Brain microvascular endothelial cell (primary cell): Measurements from ENCODE around the gene PDZRN3.
"Not testable (repeated sequence)": the region's sequence is repeated elsewhere in the genome, so short reads cannot be mapped to it uniquely, and the experiment has no call there.

Experiments used
- DNase-seq: peaks from one replicate; pipeline ENCODE4 v3.0.0-alpha.2; 2020
- H3K27ac ChIP-seq: fragments of 250-450 bp; sonication (Bioruptor Pico); 2 replicates; pipeline ENCODE4 v1.5.1; 2020; ENCODE audit warnings: mild to moderate bottlenecking, moderate library complexity
- H3K27me3 ChIP-seq: fragments of 250-450 bp; sonication (Bioruptor Pico); replicated peaks from 2 replicates; pipeline ENCODE4 v1.5.1; 2020; ENCODE audit warnings: mild to moderate bottlenecking
- H3K36me3 ChIP-seq: fragments of 250-450 bp; sonication (Bioruptor Pico); replicated peaks from 2 replicates; pipeline ENCODE4 v1.5.1; 2020; ENCODE audit warnings: mild to moderate bottlenecking
- H3K4me3 ChIP-seq: 2 replicates; pipeline ENCODE4 v1.5.1; 2011; ENCODE audit warnings: low read depth, mild to moderate bottlenecking, control low read depth, low read length, moderate library complexity
- CTCF ChIP-seq: IDR thresholded peaks from 2 replicates; pipeline ENCODE4 v1.5.1; 2011; ENCODE audit warnings: low read depth, mild to moderate bottlenecking, moderate library complexity, low read length, control low read depth, inconsistent platforms; ENCODE audit errors: missing control alignments
- in situ Hi-C: cut with HindIII; loops from 2 replicates; pipeline ENCODE4 v1.10.0; 2017; ENCODE audit warnings: low sequenced_read_pairs, low pct_ligation_motif_present

Gene PDZRN3

DNA sequence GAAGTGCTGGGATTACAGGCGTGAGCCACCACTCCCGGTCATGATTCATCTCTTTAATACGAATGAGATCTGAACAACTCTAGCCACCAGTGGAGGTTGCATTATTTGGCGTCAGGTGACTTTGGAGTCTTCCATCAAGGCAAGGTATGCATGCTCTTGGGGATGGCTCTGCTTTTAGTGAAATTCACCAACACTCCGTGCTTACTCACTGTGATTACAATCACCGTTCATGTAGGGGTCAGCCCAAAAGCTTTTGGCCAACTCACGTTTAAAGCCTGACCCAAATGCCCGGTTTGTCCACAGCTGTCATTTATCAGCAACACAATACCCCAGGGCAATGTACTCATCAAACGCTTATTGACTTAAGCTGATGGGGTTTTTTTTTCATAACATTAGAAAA, 155.4 kb downstream of the PDZRN3 start:
- no peaks in the 10 kb centered on the region for H3K27me3 ChIP-seq
- TF ChIP-seq CTCF, result no peak
- no peak overlapping the region for H3K4me3 ChIP-seq
- no peak for DNase-seq
- in situ Hi-C loops, result no loop called here
- H3K27ac ChIP-seq, result no peak overlapping the region
- no peaks in the 10 kb centered on the region for H3K36me3 ChIP-seq

DNA sequence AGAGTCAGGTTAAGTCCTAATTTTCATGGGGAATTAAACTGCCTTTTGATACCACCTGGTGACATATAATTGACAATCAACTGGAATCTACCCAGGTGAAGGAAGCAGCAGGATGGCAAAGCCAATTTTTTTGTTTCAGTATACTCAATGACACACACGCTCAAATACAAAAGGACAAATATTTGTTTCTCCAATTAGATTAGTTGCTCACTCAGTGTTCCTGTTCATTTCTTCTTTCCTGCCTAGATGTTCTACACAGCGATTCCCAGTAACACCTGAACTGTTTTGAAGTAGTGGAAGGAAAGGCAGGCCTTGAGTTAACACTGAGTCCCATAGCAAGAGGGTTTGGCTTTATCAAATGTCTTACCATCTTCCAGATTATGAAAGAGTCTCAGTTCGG, 157.5 kb downstream of the PDZRN3 start:
- no peaks in the 10 kb centered on the region for H3K36me3 ChIP-seq
- no peak for TF ChIP-seq CTCF
- H3K27me3 ChIP-seq, result no peaks in the 10 kb centered on the region
- in situ Hi-C loops, result no loop called here
- H3K4me3 ChIP-seq, result no peak overlapping the region
- no peak for DNase-seq
- H3K27ac ChIP-seq, result no peak overlapping the region

- in situ Hi-C loops, result no loop called here
- no peaks in the 10 kb centered on the region for H3K27me3 ChIP-seq
- no peak overlapping the region for H3K27ac ChIP-seq
Measured at GRCh38 chr3:73465926-73466325, 158.8 kb downstream of the PDZRN3 start.

DNA sequence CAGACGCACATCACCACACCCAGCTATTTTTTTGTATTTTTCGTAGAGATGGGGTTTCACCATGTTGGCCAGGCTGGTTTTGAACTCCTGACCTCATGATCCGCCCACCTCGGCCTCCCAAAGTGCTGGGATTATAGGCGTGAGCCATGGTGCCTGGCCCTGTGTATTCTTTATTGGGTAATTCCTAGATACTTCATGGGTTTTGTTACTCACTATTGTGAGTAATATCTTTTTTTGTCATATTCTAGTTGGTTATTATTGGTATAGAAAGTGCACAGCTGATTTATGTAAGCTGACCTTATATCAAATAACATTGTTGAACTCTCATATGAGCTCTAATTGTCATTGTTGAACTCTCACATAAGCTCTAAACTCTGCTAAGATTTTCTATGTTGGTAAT, 160.6 kb downstream of the PDZRN3 start:
- H3K27me3 ChIP-seq, in situ Hi-C loops, H3K36me3 ChIP-seq, H3K4me3 ChIP-seq, H3K27ac ChIP-seq, DNase-seq: not testable (repeated sequence)

More at GRCh38 chr3:73465926-73466325, 158.8 kb downstream of the PDZRN3 start:
- Histone ChIP-seq H3K36me3 (no peaks in the 10 kb centered on the region), H3K4me3 (no peak overlapping the region)
- no peak for DNase-seq
- TF ChIP-seq CTCF, result no peak

DNA sequence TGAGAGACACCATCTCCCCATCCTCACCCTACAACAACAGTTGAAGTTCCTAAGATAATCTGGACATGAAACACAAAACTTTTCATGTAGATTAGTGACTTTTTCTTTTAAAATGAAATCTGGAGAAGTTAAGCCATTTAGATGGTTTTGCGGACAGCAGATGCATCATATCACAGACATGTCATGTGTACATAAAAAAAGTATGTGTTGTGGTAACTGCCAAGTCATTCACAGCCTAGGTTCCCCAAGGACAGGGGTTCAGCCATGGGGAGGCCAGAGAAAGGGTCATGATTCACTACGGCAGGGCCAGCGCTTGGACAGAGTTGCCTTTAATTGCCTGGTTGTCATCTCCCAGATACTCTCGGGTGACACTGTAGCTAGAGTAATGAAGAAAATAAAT, 163.2 kb downstream of the PDZRN3 start:
- Histone ChIP-seq H3K36me3 (no peaks in the 10 kb centered on the region), H3K27ac (no peak overlapping the region), H3K4me3 (no peak overlapping the region), H3K27me3 (no peaks in the 10 kb centered on the region)
- peak; percentile 36 for DNase-seq
- no peak for TF ChIP-seq CTCF
- in situ Hi-C loops, result no loop called here

DNA sequence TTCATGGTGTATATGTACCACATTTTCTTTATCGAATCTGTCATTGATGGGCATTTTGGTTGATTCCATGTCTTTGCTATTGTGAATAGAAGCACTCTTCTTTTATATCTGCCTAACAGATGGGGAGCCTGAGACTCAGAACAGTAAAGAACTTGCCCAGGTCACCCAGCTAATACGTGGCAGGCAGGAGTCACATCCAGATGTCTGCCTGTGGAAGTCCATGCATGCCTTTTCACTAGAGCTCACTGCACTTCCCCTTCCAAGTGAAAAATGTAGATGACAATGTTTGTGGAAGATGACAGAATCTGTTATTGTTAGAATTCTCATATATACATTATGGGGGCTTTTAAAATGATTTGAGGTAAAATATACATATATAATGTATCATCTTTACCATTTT, 165.0 kb downstream of the PDZRN3 start:
- no peak for TF ChIP-seq CTCF
- Histone ChIP-seq H3K27ac (no peak overlapping the region), H3K27me3 (no peaks in the 10 kb centered on the region), H3K4me3 (no peak overlapping the region), H3K36me3 (no peaks in the 10 kb centered on the region)
- in situ Hi-C loops, result no loop called here
- no peak for DNase-seq
